ENCODE results near the gene ALKBH4. TPM values are rescaled to one million over a fixed set of nuclear protein-coding genes. Genes with fewer than 3 reads are reported as not detected.
"Not testable (repeated sequence)": the region's sequence is repeated elsewhere in the genome, so short reads cannot be mapped to it uniquely, and the experiment has no call there.

The ALKBH4 gene
- total RNA-seq (2014; rRNA removed; shearing (Covaris generic)), result 26.4 and 27.4 TPM in 2 replicates

- H3K4me3 ChIP-seq, result peak within 1 kb of the TSS; percentile 88
- peak within 1 kb of the TSS; percentile 45 for H3K27ac ChIP-seq
- peaks cover 44% of the 10 kb centered on the region for H3K36me3 ChIP-seq
These were observed at the start of gene ALKBH4, which contains the start of gene LRWD1 for GRCh38 chr7:102464577-102465280. ALKBH4 (minus strand) TSS chr7:102464863; CDS start chr7:102464836, 27 bp downstream. LRWD1 (plus strand) TSS chr7:102464984; CDS start chr7:102465081, 97 bp downstream.

GRCh38 chr7:102512642-102513221, 48.1 kb upstream of the ALKBH4 start:
- H3K36me3 ChIP-seq; H3K4me3 ChIP-seq; H3K27ac ChIP-seq; H3K27me3 ChIP-seq (replicated peaks); H3K4me1 ChIP-seq (replicated peaks); H3K9me3 ChIP-seq (replicated peaks): not testable (repeated sequence)
- peak; percentile 1 to 50 for DNase-seq (ENCODE audit: low read depth in 1 of 2, low spot score in 2 of 2)

More at GRCh38 chr7:102464577-102465280, at the start of gene ALKBH4, which contains the start of gene LRWD1:
- Histone ChIP-seq H3K27me3 (replicated peaks) (no peaks in the 10 kb centered on the region), H3K4me1 (replicated peaks) (peaks cover 16% of the 10 kb centered on the region), H3K9me3 (replicated peaks) (0 out of 2 replicates have a peak, but pooled peaks cover 2% of the 10 kb centered on the region)
- peak; percentile 89 to 95 for DNase-seq (ENCODE audit: low read depth in 1 of 2, low spot score in 2 of 2)

- not testable (repeated sequence) for H3K27ac ChIP-seq; H3K4me3 ChIP-seq; H3K4me1 ChIP-seq (replicated peaks); H3K27me3 ChIP-seq (replicated peaks); DNase-seq (ENCODE audit: low read depth in 1 of 2, low spot score in 2 of 2); H3K9me3 ChIP-seq (replicated peaks); H3K36me3 ChIP-seq
These were observed 47.3 kb upstream of the ALKBH4 start for GRCh38 chr7:102511860-102512522.

GRCh38 chr7:102510575-102510974, 45.9 kb upstream of the ALKBH4 start:
- not testable (repeated sequence) for H3K27ac ChIP-seq; H3K27me3 ChIP-seq (replicated peaks); H3K9me3 ChIP-seq (replicated peaks); H3K36me3 ChIP-seq; H3K4me1 ChIP-seq (replicated peaks); H3K4me3 ChIP-seq
- DNase-seq (ENCODE audit: low read depth in 1 of 2, low spot score in 2 of 2), result peak in 1 of 2 experiments; percentile 40

- H3K27me3 ChIP-seq (replicated peaks); H3K4me3 ChIP-seq; H3K27ac ChIP-seq; H3K9me3 ChIP-seq (replicated peaks); H3K4me1 ChIP-seq (replicated peaks); H3K36me3 ChIP-seq: not testable (repeated sequence)
- peak in 1 of 2 experiments; percentile 26 for DNase-seq (ENCODE audit: low read depth in 1 of 2, low spot score in 2 of 2)
These were observed 42.9 kb upstream of the ALKBH4 start for GRCh38 chr7:102507410-102508088.

GRCh38 chr7:102505298-102506185, 40.9 kb upstream of the ALKBH4 start:
- H3K4me3 ChIP-seq; H3K9me3 ChIP-seq (replicated peaks); H3K36me3 ChIP-seq; H3K27ac ChIP-seq; H3K4me1 ChIP-seq (replicated peaks); DNase-seq (ENCODE audit: low read depth in 1 of 2, low spot score in 2 of 2); H3K27me3 ChIP-seq (replicated peaks): not testable (repeated sequence)

- H3K9me3 ChIP-seq (replicated peaks); H3K4me1 ChIP-seq (replicated peaks); H3K27ac ChIP-seq; H3K4me3 ChIP-seq; H3K27me3 ChIP-seq (replicated peaks); DNase-seq (ENCODE audit: low read depth in 1 of 2, low spot score in 2 of 2); H3K36me3 ChIP-seq: not testable (repeated sequence)
These were observed 38.5 kb upstream of the ALKBH4 start for GRCh38 chr7:102503141-102503540.

- not testable (repeated sequence) for H3K27ac ChIP-seq; H3K4me1 ChIP-seq (replicated peaks); H3K27me3 ChIP-seq (replicated peaks); DNase-seq (ENCODE audit: low read depth in 1 of 2, low spot score in 2 of 2); H3K4me3 ChIP-seq; H3K9me3 ChIP-seq (replicated peaks); H3K36me3 ChIP-seq
These were observed 33.7 kb upstream of the ALKBH4 start for GRCh38 chr7:102498321-102498720.

GRCh38 chr7:102497308-102497707, 32.6 kb upstream of the ALKBH4 start:
- H3K4me3 ChIP-seq; H3K9me3 ChIP-seq (replicated peaks); H3K27me3 ChIP-seq (replicated peaks); H3K4me1 ChIP-seq (replicated peaks); H3K27ac ChIP-seq; H3K36me3 ChIP-seq; DNase-seq (ENCODE audit: low read depth in 1 of 2, low spot score in 2 of 2): not testable (repeated sequence)

GRCh38 chr7:102496861-102497260, 32.2 kb upstream of the ALKBH4 start:
- not testable (repeated sequence) for H3K27ac ChIP-seq; H3K36me3 ChIP-seq; H3K27me3 ChIP-seq (replicated peaks); H3K4me1 ChIP-seq (replicated peaks); H3K9me3 ChIP-seq (replicated peaks); H3K4me3 ChIP-seq
- DNase-seq (ENCODE audit: low read depth in 1 of 2, low spot score in 2 of 2), result peak in 1 of 2 experiments; percentile 44

GRCh38 chr7:102494473-102495149, 29.9 kb upstream of the ALKBH4 start:
- H3K4me1 ChIP-seq (replicated peaks); H3K27me3 ChIP-seq (replicated peaks); DNase-seq (ENCODE audit: low read depth in 1 of 2, low spot score in 2 of 2); H3K36me3 ChIP-seq; H3K9me3 ChIP-seq (replicated peaks); H3K27ac ChIP-seq; H3K4me3 ChIP-seq: not testable (repeated sequence)

GRCh38 chr7:102494026-102494425, 29.4 kb upstream of the ALKBH4 start:
- not testable (repeated sequence) for H3K4me1 ChIP-seq (replicated peaks); H3K36me3 ChIP-seq; H3K4me3 ChIP-seq; H3K27me3 ChIP-seq (replicated peaks); H3K9me3 ChIP-seq (replicated peaks); H3K27ac ChIP-seq
- DNase-seq (ENCODE audit: low read depth in 1 of 2, low spot score in 2 of 2), result peak in 1 of 2 experiments; percentile 46
